ENCODE results near the gene IFI30. TPM values are rescaled to one million over a fixed set of nuclear protein-coding genes. Genes with fewer than 3 reads are reported as not detected.

The IFI30 gene
- total RNA-seq, 6 experiments from 2014 or later, result 4.9 to 9.0 (median 6.0) TPM

- no peak for DNase-seq
- no peak for TF ChIP-seq CTCF (IDR thresholded peaks at IDR 0.05)
- Mint-ChIP-seq H3K27ac (no peak overlapping the region), H3K36me3 (ENCODE audit: low read depth) (peaks cover 26% of the 10 kb centered on the region), H3K4me1 (ENCODE audit: low read depth) (peaks cover 6% of the 10 kb centered on the region; the same call in 1 of the 2 replicates), H3K4me3 (no peak overlapping the region), H3K27me3 (ENCODE audit: insufficient read depth) (no peaks in the 10 kb centered on the region; the same call in 1 of the 2 replicates), H3K9me3 (no peaks in the 10 kb centered on the region)
Measured at GRCh38 chr19:18130523-18131242, 42.9 kb upstream of the IFI30 start.

- Mint-ChIP-seq H3K9me3 (no peaks in the 10 kb centered on the region), H3K4me1 (ENCODE audit: low read depth) (peaks cover 6% of the 10 kb centered on the region; the same call in 1 of the 2 replicates), H3K27ac (no peak overlapping the region), H3K4me3 (no peak overlapping the region), H3K27me3 (ENCODE audit: insufficient read depth) (no peaks in the 10 kb centered on the region; the same call in 1 of the 2 replicates), H3K36me3 (ENCODE audit: low read depth) (peaks cover 23% of the 10 kb centered on the region)
- DNase-seq, result no peak
- TF ChIP-seq CTCF (IDR thresholded peaks at IDR 0.05), result no peak
Measured at GRCh38 chr19:18131841-18132596, 41.6 kb upstream of the IFI30 start.

DNA sequence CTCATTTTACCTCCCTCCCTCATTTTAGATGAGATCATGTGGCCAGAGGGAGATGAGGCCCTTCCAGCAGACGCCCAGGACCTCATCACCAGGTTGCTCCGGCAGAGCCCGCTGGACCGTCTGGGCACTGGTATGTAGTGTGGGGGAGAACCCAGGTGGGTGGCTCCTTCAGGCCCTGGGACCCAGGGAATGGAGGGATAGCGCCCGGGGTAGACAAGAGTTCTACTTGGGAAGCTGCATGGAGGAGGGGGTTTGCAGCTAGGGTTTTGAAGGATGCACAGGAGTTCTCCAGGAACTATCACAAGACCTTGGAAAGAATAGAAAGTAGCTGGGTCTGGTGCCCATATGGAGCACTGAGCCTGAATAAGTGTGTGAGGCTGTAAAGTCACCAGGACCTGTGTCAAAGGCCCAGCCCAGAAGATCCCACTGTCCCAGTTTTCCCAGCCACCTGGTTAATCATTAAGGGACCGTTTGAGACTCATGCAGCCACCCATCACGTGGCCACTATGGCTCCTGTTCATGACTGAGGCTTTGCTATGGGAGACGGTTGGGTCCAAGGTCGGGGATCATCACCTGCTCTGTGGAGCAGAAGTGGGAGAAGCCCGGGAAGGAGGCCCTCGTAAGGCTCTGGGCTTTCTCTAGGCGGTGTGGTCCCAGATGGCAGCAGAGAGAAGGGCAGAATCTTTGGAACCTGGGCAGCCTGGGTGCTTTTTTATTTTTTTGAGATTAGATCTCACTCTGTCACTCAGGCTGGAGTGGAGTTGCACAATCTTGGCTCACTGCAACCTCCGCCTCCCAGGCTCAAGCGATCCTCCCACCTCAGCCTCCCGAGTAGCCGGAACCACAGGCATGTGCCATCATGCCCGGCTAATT lies 37.7 kb upstream of the IFI30 start:
- no peaks in the 10 kb centered on the region for H3K4me1 Mint-ChIP-seq (ENCODE audit: low read depth)
- H3K9me3 Mint-ChIP-seq, result no peaks in the 10 kb centered on the region
- TF ChIP-seq CTCF (IDR thresholded peaks at IDR 0.05), result no peak
- no peak overlapping the region for H3K4me3 Mint-ChIP-seq
- no peak overlapping the region for H3K27ac Mint-ChIP-seq
- peaks cover 29% of the 10 kb centered on the region for H3K36me3 Mint-ChIP-seq (ENCODE audit: low read depth)
- no peaks in the 10 kb centered on the region; the same call in 1 of the 2 replicates for H3K27me3 Mint-ChIP-seq (ENCODE audit: insufficient read depth)
- DNase-seq, result no peak

- TF ChIP-seq CTCF (IDR thresholded peaks at IDR 0.05), result no peak
- H3K27ac Mint-ChIP-seq, result no peak overlapping the region
- H3K4me3 Mint-ChIP-seq, result no peak overlapping the region
- peaks cover 28% of the 10 kb centered on the region for H3K36me3 Mint-ChIP-seq (ENCODE audit: low read depth)
- H3K27me3 Mint-ChIP-seq (ENCODE audit: insufficient read depth), result peaks cover 2% of the 10 kb centered on the region; the same call in 1 of the 2 replicates
- no peak for DNase-seq
- no peaks in the 10 kb centered on the region for H3K4me1 Mint-ChIP-seq (ENCODE audit: low read depth)
- H3K9me3 Mint-ChIP-seq, result no peaks in the 10 kb centered on the region
Measured at GRCh38 chr19:18137242-18137641, 36.4 kb upstream of the IFI30 start.

- Mint-ChIP-seq H3K27me3 (ENCODE audit: insufficient read depth) (peaks cover 2% of the 10 kb centered on the region; the same call in 1 of the 2 replicates), H3K9me3 (no peaks in the 10 kb centered on the region)
- TF ChIP-seq CTCF (IDR thresholded peaks at IDR 0.05), result no peak
Measured at GRCh38 chr19:18137657-18138339, 35.8 kb upstream of the IFI30 start.

More at GRCh38 chr19:18137657-18138339, 35.8 kb upstream of the IFI30 start:
- Mint-ChIP-seq H3K27ac (no peak overlapping the region), H3K4me3 (no peak overlapping the region), H3K36me3 (ENCODE audit: low read depth) (peaks cover 26% of the 10 kb centered on the region), H3K4me1 (ENCODE audit: low read depth) (no peaks in the 10 kb centered on the region)
- no peak for DNase-seq
